Fibroblast of lung (primary cell): ENCODE measurements around the gene TMCC2.

Experiments used
- CTCF ChIP-seq, 2 donors: IDR thresholded peaks in 1 of 2; conservative IDR thresholded peaks in 1 of 2; 1 replicate in 1 of 2; 2 replicates in 1 of 2; pipeline ENCODE4 v1.5.1; 2011 to 2012; ENCODE audit warnings: low read length in 2 of 2, control low read depth in 1 of 2, inconsistent platforms in 1 of 2, low read depth in 1 of 2, mild to moderate bottlenecking in 1 of 2
- EZH2 ChIP-seq: IDR thresholded peaks from 2 replicates; pipeline ENCODE4 v1.5.1; 2012; ENCODE audit warnings: low read length, control low read depth, mild to moderate bottlenecking; ENCODE audit errors: missing control alignments

- TF ChIP-seq CTCF (conservative IDR thresholded peaks at IDR 0.05 in 1 of 2, IDR thresholded peaks at IDR 0.05 in 1 of 2; ENCODE audit: low read depth in 1 of 2, low read length in 2 of 2) (peak in 1 of 2 donors; percentile 7), EZH2 (no peak)
Measured at GRCh38 chr1:205227584-205228013, at the start of gene TMCC2.
